DMS79 (cell line): Measurements from ENCODE around the gene PARS2.

Source experiments
- DNase-seq: peaks from one replicate; lab custom pipeline; 2025; lab: John Stamatoyannopoulos, UW

PARS2 gene

GRCh38 chr1:54764133-54764921, at the start of gene PARS2:
TSS of gene PARS2 (minus strand) at chr1:54764523. CDS start at chr1:54759161, 5,362 bp downstream.
- DNase-seq = peak; percentile 99

GRCh38 chr1:54814126-54814498, 49.8 kb upstream of the PARS2 start:
- no peak for DNase-seq

- no peak for DNase-seq
These were observed 49.3 kb upstream of the PARS2 start for GRCh38 chr1:54813485-54814125.

GRCh38 chr1:54812801-54813484, 48.6 kb upstream of the PARS2 start:
- no peak for DNase-seq

- DNase-seq = no peak
These were observed 47.7 kb upstream of the PARS2 start for GRCh38 chr1:54811739-54812655.

- no peak for DNase-seq
These were observed 46.7 kb upstream of the PARS2 start for GRCh38 chr1:54811066-54811465.

GRCh38 chr1:54810153-54810942, 46.0 kb upstream of the PARS2 start:
- DNase-seq = no peak

DNA sequence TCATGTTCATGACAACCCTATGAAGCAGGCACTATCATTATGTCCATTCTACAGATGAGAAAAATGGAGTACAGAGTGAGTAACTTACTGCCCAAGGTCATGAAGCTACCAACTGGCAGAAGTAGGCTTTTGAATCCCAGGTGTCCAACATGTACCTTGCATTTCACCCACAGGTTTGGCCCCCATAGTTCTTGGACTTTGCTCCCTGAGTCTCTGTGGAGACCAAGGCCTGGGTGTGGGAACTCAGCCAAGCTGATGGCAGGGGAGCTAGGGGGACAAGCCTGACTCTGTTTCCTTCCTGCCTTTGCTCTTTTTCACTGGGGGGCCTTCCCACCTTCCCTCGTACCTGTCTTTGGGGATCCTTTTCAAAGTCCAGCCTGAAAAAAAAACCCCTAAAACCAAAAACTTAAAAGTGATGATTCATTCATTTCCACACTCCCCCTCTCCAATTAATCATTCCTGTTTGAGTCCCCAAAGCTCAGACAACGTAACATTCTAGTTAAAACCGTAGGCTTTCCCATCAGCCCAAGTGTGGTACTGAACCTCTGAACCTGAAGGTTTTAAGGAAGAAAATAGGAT, 45.3 kb upstream of the PARS2 start:
- no peak for DNase-seq

GRCh38 chr1:54808443-54809207, 44.3 kb upstream of the PARS2 start:
- no peak for DNase-seq

- DNase-seq = no peak
These were observed 43.4 kb upstream of the PARS2 start for GRCh38 chr1:54807756-54808155.

DNA sequence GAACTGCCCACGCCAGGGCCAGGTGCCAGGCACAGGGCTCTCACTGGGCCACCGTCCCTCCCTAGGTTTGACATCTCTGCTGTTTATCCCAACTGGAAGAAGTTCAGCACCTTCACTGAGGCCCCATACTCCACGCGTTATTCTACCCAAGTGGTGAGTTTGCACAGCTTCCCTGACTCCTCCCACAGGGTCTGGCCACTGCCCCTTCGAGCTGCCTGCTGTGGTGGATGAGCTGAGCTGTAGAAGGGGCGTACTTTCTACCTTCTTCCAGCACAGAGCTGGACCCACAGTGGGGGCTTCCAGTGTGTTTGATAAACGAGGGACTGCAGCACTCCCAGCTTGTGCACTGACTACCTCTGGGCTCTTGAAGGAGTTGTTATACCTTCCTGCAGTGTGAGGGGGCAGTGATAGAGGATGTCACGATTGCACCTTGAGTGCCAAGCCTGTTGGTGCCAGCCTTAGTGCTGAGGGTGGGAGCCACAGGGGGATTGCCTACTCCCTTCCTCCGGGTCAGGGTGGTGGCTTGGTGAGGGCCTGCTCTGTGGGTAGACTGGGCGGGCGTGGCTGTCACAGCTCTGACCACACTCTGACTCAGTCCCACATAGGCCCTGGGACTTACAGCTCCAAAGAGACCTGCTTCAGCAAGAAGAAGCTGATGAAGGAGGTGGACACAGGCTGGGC, 42.7 kb upstream of the PARS2 start:
- no peak for DNase-seq

DNA sequence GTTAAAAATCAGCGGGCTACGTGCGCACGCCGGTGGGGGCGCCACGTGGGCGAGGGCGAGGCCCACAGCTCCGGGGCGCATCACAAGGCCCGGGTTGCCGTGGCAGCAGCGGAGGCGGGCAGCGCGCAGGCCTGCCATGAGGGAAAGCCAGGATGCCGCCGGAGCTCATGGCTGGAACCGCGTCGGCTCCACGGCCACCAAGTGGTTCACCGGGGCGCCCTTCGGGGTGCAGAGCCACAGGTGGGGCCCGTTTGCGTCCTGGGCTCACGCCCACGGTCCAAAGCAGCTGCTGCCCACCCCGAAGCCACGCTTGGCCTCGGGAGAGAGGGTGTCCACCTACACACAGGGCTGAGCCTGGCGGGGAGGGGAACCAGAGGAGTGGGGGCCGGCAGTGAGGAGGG, 41.7 kb upstream of the PARS2 start:
- no peak for DNase-seq

GRCh38 chr1:54805466-54805865, 41.1 kb upstream of the PARS2 start:
- no peak for DNase-seq

- no peak for DNase-seq
These were observed 40.3 kb upstream of the PARS2 start for GRCh38 chr1:54804471-54805132.

DNA sequence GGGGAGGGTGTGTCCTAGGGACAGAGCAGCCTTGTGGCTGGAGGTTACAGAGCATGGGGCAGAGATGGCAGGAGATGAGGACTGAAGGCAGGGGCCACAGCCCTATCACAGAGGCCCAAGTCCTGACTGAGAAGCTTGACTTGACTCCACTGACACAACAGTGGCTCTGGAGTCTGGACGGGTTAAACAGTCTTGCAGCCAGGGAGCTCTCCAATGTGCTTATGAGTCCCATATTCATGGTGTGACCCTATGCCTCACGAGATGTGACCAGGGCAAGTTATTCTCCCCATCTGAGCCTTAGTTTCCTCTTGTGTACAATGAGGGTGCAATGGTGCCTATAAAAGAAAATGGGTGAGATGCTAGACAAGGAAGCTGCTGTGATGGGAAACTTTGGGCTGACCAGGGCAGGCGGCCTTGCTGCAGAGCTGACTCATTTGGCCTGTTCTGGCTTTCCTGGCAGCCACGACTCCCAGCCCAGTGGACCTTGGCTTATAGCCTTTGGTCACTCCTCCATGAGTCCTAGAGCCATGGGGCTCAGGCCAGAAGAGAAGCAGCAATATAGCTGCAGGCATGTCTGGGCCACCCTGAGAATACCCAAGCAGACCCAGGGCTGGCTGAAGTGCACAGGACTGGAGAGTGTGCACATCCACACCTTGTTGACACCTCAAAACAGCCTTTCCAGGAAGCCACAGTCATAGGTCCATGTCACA, 39.6 kb upstream of the PARS2 start:
- DNase-seq = no peak

DNA sequence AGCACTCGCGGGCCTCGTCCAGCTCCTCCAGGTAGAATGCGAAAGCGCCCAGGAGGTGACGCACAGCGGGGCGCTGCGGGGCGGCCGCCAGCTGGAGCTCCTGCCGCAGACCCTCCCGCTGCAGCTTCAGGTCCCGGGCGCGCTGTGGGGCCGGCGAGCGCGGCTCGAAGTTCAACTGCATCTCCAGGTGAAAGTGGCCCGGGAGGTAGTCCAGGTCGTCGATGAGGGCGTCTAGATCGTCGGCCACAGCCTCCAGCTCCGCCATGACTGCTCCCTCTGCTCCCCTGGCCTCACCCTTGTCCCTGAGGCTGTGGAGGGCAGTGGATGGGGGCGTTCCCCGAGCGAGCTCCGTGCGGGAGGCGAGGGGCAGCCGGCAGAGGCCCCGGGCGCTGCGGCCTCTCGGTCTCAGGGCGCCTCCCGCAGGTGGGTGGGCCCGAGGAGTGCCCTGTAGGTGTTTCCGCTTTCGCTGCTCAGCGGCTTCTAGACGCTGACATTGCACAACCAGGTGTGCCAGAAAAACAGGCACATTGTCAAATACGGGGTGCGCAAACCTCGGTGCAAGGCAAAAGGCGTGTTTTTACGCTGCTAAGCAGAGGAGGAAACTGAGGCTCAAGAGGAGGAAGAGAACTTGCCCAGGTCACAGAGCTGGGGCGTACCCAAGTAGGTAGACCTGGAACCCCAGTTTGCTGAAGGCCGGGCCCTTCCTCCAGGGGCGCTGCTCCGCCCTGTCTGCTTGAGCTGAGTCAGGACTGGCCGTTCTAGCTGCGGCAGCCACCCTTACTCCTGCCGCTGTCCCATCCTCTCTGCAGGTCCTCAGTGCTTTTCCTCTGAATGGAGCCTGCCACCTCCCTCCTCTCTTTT, 36.8 kb upstream of the PARS2 start, which contains the start of gene TTC22:
Gene TTC22 (minus strand): TSS at position 425 of the 861 bp plus-strand sequence. CDS start 160 bp downstream, at position 265.
- DNase-seq = peak; percentile 52
